ENCODE results near the gene CCDC88C.
"Not testable (repeated sequence)": the region's sequence is repeated elsewhere in the genome, so short reads cannot be mapped to it uniquely, and the experiment has no call there.

CCDC88C gene

GRCh38 chr14:91415794-91416743, 1.6 kb downstream of the CCDC88C start:
- DNase-seq (ENCODE audit: low read depth): no peak

DNA sequence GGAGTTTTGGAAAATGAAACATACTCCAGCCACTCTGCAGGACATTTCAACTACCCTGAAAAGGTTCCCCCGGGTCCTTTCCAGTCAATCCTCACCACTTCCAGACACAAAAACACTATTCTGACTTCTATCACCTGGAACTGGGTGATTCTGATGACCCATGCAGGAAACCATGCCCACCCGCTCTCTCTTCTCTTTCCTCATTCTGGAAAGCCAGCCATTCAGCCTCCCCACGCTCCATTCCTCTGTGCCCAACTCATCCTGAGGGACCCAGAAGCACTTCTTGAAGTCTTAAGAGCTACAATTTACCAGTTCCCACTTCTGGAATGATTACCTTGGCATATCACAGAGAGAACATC, 3.2 kb downstream of the CCDC88C start:
- DNase-seq (ENCODE audit: low read depth): no peak

DNA sequence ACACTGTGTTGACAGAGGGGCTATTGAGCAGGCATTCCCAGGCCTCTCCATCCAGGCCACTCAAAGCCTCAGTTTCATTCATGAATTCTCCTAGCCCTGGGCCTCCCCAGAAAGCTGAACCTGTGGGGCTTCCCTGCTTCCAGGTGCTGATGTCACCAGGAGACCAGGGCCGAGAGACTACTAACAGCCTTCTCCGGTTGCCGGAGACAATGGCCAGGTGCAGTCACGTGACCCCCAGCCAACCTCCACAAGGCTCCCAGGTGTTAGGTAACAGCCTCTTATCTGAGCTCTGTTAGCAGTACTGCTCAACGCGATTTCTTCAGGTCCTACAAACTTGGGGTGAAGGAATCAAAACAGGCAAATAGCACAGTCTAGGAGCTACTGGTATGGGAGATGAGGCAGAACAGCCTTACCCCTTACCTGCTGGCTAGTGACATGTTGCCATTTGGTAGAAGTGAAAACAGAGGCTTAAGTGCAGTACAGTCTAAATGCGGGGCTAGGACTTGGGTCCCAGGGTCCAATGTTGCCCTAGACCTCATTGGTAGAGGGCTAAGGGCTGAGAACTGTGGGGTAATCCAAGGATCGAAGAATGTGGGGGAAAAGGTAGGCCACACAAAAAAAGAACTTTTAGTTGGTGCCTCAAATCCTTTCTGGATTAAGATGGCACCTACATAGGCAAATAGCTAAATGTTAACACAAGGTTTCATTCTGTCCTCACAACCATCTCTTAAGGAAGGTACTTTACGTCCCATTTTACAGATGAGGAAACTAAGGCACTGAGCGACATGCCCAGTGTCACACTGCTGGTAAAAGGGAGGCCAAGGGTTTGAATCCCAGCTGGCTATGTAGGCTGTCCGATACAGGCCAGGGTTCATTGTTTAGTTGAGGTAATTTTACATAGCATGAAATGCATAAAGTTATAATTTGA, 3.8 kb downstream of the CCDC88C start:
- DNase-seq (ENCODE audit: low read depth): no peak

GRCh38 chr14:91412939-91413338, 4.7 kb downstream of the CCDC88C start:
- DNase-seq (ENCODE audit: low read depth): no peak

GRCh38 chr14:91410771-91411536, 6.7 kb downstream of the CCDC88C start:
- no peak for DNase-seq (ENCODE audit: low read depth)

GRCh38 chr14:91409928-91410718, 7.5 kb downstream of the CCDC88C start:
- no peak for DNase-seq (ENCODE audit: low read depth)

- DNase-seq (ENCODE audit: low read depth): not testable (repeated sequence)
Observed at GRCh38 chr14:91409240-91409639, 8.4 kb downstream of the CCDC88C start.

DNA sequence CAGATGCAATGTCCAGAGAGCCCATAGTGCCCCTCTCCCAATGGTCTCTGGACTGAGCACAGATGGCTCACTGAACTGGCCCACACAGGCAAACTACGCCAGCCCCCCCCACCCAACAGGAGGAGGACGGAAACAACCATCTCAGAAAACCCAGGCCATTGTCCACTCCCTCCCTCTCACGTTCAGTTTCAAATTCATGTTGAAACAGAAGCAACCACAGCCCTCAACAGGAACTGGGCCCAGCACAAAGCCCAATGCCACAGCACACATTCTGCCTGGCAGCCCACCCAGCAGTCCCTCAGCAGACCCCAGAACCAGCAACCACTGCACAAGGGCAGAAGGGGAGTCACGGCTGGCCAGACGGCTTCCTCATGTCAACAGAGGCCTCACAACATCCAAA, 10.6 kb downstream of the CCDC88C start:
- DNase-seq (ENCODE audit: low read depth): no peak

DNA sequence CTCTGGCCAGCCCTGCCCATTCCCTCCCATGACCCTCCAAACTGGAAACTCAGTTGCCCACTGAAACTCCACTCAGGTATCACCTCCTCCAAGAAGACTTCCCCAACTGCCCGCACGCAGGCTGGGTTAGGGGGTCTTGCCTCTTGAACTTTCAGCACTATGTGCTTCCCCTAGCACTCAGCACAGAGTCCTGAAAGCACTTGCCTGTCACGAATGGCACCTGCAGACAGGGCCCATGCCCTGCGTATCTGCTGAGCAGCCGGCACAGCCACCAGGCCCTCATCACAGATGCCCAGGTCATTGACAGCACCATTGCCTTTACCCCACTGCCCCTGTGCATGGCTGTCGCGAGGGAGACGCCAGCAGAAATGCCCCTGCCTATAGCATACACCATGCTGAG, 11.2 kb downstream of the CCDC88C start:
- DNase-seq (ENCODE audit: low read depth): no peak

DNA sequence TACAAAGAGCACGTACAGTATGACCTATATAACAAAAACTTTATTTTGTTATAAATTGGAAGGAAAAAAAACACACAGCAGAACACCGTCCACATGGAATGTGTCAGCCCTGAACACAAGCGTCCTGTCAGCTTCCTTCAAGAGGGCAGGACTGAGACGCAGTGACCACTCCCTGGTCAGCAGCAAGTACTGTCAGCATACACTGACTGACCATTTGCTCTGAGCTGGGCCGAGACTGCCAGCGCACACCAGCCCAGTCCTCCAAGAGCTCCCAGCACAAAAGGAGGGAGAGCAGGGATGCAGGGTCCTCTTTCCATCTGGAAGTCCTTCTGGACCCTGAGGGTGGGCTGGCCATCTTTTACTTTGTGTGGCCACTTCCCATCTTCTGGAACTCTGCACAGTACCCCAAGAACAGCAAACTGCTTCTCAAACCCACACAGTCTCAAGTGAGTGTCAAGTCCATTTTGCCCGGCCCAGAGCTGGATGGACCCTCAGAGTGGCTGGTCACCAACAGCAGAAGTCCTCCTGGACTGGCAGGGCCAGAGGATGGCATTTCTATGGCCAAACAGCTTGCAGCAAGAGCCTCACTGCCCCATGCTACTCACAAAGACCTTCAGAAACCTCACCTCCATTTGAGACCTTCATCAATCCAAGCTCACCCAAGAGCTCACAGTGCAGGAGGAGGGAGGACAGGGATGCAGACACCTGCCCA, 11.7 kb downstream of the CCDC88C start:
- DNase-seq (ENCODE audit: low read depth): no peak

DNA sequence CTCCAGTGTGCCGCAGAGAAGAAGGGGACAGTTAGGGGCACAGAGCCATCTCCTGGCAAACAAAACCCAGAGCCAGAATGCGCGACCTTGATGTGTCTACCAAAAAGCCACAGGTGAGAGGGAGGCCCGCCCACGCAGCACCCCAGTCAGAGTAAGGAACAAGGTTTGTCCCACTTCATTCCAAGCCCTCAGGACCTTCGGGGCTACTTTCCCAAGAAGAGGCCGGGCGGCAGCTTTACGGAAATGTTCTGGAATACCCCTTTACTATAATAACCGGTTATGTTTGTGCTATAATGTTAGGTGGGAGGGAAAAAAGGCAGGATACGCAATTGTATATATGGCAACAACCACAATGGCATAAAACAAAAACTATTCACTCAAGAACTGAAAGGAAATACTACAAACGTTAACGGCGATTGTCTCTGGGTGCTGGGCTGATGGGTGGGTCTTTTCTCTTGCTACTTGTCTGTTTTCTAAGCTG, 12.3 kb downstream of the CCDC88C start:
- DNase-seq (ENCODE audit: low read depth): no peak

DNA sequence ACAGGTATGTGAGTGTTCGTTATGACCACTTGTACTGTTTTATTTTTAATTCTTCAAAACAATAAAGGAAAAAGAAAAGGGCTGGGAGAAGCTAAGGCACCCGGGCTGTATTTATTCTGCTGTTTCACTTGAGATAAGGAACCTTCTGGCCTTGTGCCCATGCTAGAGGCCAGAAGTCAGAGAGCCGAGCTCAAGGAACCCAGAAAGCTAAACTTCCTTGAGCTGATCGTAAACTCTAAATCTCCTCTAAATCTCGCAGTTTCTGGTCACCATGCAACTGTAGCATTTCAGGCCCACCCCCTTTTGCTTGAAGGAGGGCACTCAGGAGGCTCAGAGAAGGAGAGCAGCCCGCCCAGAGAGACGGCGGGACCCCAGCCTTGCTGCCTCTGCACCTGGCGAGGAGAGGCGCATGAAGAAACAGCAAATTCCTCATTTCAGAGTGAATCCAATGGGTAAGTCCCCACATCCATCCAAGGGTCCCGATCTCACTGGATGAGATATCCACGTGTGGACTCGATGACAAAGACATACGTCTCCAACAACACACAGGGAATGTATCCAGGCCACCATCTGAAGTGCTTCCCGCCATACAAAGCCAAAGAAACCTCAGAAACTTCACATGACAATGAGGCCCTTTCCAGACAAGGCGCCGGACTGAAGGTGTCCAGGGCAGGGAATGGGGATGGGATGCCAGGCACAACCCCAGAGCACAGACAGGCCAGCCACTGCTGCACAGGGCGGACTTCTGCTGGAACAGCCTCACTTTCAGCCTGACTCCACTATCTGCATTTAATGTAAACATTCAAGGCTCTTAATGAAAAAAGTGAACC, 14.6 kb downstream of the CCDC88C start:
- DNase-seq (ENCODE audit: low read depth): no peak

- no peak for DNase-seq (ENCODE audit: low read depth)
Observed at GRCh38 chr14:91402348-91402747, 15.3 kb downstream of the CCDC88C start.

GRCh38 chr14:91401751-91402150, 15.9 kb downstream of the CCDC88C start:
- DNase-seq (ENCODE audit: low read depth): no peak

- DNase-seq (ENCODE audit: low read depth): no peak
Observed at GRCh38 chr14:91400696-91401095, 16.9 kb downstream of the CCDC88C start.

GRCh38 chr14:91399868-91400640, 17.6 kb downstream of the CCDC88C start:
- no peak for DNase-seq (ENCODE audit: low read depth)

- no peak for DNase-seq (ENCODE audit: low read depth)
Observed at GRCh38 chr14:91398707-91399106, 18.9 kb downstream of the CCDC88C start.

- DNase-seq (ENCODE audit: low read depth): no peak
Observed at GRCh38 chr14:91397965-91398591, 19.5 kb downstream of the CCDC88C start.

Data from ELR (cell line).